Coronary artery (tissue), 2 donors: ENCODE results near the gene PF4V1.

Source experiments
- DNase-seq: peaks from one replicate; pipeline ENCODE4 v3.0.0-alpha.2; 2017; ENCODE audit warnings: low spot score
- H3K27ac ChIP-seq, 2 donors: fragments of 200-600 bp; sonication (generic); one replicate each; pipeline ENCODE4 v1.5.1; 2016 to 2019
- H3K4me3 ChIP-seq: fragments of 200-600 bp; sonication (generic); 2 replicates; pipeline ENCODE4 v1.5.1; 2016; ENCODE audit warnings: mild to moderate bottlenecking, moderate library complexity
- TF ChIP-seq, protein P1 (sequence below): fragments of 200-600 bp; sonication (generic); IDR thresholded peaks from one replicate; pipeline ENCODE4 v1.5.1; 2019; ENCODE audit warnings: antibody characterized with exemption

PF4V1 gene

DNA sequence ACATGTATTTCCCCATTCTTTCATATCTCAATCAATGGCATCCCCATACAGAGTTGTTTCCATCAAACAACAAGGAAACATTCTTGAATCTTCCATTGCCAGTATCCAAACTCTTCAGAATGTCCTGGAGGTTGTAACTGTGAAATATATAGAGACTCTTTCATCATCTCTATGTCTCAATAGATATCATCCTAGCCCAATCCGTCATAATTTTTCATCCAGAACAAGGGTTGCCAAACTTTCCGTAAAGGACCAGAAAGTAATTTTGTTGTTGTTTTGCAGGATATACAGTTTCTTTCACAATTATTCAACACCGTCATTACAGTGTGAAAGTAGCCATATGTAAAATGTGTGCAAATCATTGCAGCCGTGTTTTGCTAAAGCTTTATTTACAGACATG lies 31.8 kb upstream of the PF4V1 start:
- no peak overlapping the region for H3K4me3 ChIP-seq
- DNase-seq, result no peak
- TF ChIP-seq, protein P1, sequence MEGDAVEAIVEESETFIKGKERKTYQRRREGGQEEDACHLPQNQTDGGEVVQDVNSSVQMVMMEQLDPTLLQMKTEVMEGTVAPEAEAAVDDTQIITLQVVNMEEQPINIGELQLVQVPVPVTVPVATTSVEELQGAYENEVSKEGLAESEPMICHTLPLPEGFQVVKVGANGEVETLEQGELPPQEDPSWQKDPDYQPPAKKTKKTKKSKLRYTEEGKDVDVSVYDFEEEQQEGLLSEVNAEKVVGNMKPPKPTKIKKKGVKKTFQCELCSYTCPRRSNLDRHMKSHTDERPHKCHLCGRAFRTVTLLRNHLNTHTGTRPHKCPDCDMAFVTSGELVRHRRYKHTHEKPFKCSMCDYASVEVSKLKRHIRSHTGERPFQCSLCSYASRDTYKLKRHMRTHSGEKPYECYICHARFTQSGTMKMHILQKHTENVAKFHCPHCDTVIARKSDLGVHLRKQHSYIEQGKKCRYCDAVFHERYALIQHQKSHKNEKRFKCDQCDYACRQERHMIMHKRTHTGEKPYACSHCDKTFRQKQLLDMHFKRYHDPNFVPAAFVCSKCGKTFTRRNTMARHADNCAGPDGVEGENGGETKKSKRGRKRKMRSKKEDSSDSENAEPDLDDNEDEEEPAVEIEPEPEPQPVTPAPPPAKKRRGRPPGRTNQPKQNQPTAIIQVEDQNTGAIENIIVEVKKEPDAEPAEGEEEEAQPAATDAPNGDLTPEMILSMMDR, result no peak
- H3K27ac ChIP-seq, result no peak overlapping the region

DNA sequence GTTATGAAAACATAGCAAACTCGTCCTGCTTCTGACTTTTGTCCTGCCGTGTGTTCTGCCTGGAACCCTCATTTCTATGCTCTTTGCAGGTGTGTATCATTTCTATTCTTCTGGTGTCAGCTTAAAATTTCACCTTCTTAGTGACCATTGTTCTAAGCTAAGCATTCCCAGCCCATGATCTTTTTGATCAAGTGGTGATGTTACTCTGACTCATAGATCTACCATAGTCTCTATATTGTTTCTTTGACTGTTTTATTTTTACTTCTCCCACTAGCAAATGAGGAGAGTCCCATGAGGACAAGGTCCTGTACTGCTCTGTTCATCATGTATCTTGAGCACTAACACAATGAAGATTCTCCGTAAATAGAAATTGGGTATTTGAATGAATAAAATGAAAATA lies 30.7 kb upstream of the PF4V1 start:
- TF ChIP-seq, protein P1, result no peak
- no peak overlapping the region for H3K4me3 ChIP-seq
- no peak overlapping the region for H3K27ac ChIP-seq
- DNase-seq, result no peak

DNA sequence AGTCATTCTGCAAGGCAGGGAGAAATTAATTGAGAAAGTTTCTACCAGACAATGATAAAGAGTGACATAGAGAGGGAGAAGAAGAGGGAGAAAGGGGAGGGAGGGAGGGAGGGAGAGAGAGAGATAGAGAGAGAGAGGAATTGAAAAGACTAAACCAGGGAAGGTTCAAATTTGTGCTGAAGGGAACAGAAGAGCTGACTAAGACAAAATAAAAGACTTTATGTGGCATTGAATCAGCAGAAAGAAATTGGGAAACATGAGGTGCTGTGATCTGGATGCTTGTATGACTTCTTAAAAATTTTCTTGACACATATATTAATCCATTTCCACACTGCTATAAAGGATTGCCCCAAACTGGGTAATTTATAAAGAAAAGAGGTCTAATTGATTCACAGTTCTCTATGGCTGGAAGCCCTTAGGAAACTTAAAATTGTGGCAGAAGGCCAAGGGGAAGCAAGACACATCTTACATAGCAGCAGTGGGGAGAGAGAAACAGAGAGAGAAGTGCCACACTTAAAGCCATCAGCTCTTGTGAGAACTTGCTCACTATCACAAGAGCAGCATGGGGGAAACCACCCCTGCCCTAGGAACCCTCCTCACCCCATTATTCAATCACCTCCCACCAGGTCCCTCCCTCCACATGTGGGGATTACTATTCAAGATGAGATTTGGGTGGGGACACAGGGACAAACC lies 30.1 kb upstream of the PF4V1 start:
- Histone ChIP-seq H3K27ac (no peak overlapping the region), H3K4me3 (no peak overlapping the region)
- TF ChIP-seq, protein P1, result no peak
- no peak for DNase-seq

DNA sequence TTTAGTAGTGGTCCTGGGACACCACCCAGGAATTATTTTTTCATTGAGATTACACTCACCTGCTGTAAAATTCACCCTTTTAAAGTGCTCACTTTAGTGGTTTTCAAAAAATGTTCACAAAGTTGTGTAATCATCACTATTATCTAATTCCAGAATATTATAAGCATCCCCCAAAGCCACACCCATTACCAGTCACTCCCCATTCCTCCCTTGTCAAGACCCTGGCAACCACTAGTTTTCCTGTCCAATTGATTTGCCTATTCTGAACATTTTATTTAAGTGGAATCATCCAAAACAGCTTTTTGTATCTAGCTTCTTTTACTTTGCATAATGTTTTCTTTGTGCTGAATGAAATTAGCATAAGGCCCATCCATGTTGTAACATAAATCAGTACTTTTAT lies 29.3 kb upstream of the PF4V1 start:
- DNase-seq, result no peak
- TF ChIP-seq, protein P1, result no peak
- Histone ChIP-seq H3K27ac (no peak overlapping the region), H3K4me3 (no peak overlapping the region)

DNA sequence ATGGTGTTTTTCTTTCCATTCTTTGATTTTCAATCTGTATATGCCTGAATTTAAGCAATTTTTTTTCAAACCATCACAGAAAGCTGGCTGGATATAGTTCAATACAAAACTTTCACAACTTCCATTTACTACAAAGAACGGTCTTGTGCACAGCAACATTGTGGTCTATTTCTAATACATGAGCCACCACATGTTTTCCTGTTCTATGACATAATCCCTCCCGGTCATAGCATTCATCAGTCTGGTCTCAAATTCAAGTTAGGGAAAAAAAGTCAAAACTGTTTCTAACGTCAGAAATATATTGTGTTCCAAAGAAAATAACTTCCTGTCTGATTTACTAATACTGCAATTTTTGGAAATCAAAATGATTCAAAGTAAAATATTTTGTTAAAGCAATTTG lies 24.1 kb upstream of the PF4V1 start:
- TF ChIP-seq, protein P1, result no peak
- no peak for DNase-seq
- H3K27ac ChIP-seq, result no peak overlapping the region
- no peak overlapping the region for H3K4me3 ChIP-seq

DNA sequence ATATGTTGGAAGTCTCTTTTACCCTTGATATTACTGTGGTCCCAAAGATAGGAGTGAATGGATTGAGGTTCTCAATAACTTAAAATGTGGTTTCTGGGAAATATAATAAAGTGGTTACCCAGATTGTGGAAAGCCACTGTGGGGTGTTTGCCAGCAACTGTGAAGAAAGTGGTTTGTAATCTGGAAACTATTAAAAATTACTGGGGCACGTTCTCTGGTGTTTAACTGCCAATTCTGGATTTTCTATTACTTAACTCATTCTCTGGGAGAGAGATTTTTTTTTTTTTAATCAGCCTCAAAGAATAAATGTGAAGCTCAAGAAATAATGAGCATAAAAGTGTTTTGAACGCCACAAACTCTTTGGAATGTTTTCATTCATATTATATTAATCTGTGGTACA lies 21.5 kb upstream of the PF4V1 start:
- no peak overlapping the region for H3K27ac ChIP-seq
- TF ChIP-seq, protein P1, result no peak
- no peak overlapping the region for H3K4me3 ChIP-seq
- DNase-seq, result no peak

DNA sequence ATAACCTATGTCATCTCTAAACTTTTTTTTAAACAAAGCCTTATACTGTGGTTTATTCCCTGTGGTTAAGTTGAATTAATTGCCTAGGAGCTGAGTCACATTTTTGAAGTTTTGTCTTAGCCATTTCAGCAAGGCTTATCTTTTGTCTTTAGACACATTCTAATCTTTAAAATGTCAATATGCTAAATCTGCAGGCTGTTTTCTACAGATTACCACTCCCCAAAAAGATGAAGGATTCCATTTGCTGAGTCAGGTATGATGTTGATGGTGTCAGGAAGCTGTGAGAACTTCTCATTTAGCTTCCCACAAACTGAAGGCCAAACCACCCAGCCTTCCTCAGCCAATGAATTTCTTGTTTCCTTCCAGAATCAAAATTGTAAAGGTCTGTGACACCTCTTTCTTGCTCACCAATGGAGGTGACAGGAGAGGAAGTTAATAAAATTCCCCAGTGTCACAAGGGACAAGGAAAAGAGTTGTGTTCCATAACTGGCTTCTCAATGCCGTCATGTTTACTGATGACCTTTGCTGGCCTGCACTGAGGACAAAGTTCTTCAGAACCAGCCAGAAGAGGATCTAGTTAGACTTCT lies 20.4 kb upstream of the PF4V1 start:
- no peak for DNase-seq

More for the DNA sequence above, 20.4 kb upstream of the PF4V1 start:
- TF ChIP-seq, protein P1, result no peak
- no peak overlapping the region for H3K4me3 ChIP-seq
- H3K27ac ChIP-seq, result no peak overlapping the region
